Activated CD8-positive, alpha-beta memory T cell treated with anti-CD3 and anti-CD28 coated beads, Interleukin-2, amount 50 U/mL, for 1 hour (primary cell): ENCODE data around the gene IFNL3.
"Not testable (repeated sequence)": the region's sequence is repeated elsewhere in the genome, so short reads cannot be mapped to it uniquely, and the experiment has no call there.

Experiments used
- DNase-seq: peaks from one replicate; pipeline ENCODE4 v3.0.0-alpha.2; 2020; ENCODE audit errors: extremely low read depth

Gene IFNL3

GRCh38 chr19:39218230-39219007, 26.4 kb downstream of the IFNL3 start:
- DNase-seq = no peak

GRCh38 chr19:39217094-39217493, 27.7 kb downstream of the IFNL3 start:
- DNase-seq = no peak

- not testable (repeated sequence) for DNase-seq
Observed at GRCh38 chr19:39215323-39215722, 29.5 kb downstream of the IFNL3 start.

GRCh38 chr19:39212375-39212742, 32.4 kb downstream of the IFNL3 start:
- DNase-seq = no peak

- DNase-seq = no peak
Observed at GRCh38 chr19:39211731-39212374, 33.0 kb downstream of the IFNL3 start.

- no peak for DNase-seq
Observed at GRCh38 chr19:39209196-39209595, 35.6 kb downstream of the IFNL3 start.

GRCh38 chr19:39208175-39208795, 36.5 kb downstream of the IFNL3 start:
- DNase-seq = no peak

- DNase-seq = no peak
Observed at GRCh38 chr19:39207293-39207836, 37.4 kb downstream of the IFNL3 start.

GRCh38 chr19:39206122-39206521, 38.7 kb downstream of the IFNL3 start:
- no peak for DNase-seq

GRCh38 chr19:39205449-39205764, 39.4 kb downstream of the IFNL3 start:
- DNase-seq = no peak

GRCh38 chr19:39203372-39204341, 41.1 kb downstream of the IFNL3 start, which contains the start of gene SYCN:
Gene SYCN (minus strand): TSS chr19:39204263. CDS start chr19:39204254, 9 bp downstream.
- no peak for DNase-seq

GRCh38 chr19:39202998-39203355, 41.8 kb downstream of the IFNL3 start:
- DNase-seq = no peak

- no peak for DNase-seq
Observed at GRCh38 chr19:39200803-39201115, 44.0 kb downstream of the IFNL3 start.

GRCh38 chr19:39200066-39200802, 44.6 kb downstream of the IFNL3 start:
- DNase-seq = no peak

GRCh38 chr19:39199025-39199424, 45.8 kb downstream of the IFNL3 start:
- DNase-seq = no peak

- no peak for DNase-seq
Observed at GRCh38 chr19:39197808-39198207, 47.0 kb downstream of the IFNL3 start.

GRCh38 chr19:39196860-39197562, 47.8 kb downstream of the IFNL3 start, which contains the start of gene NCCRP1:
Gene NCCRP1 (plus strand): TSS chr19:39196964. CDS start chr19:39196983, 19 bp downstream.
- no peak for DNase-seq

- no peak for DNase-seq
Observed at GRCh38 chr19:39196320-39196719, 48.5 kb downstream of the IFNL3 start.

GRCh38 chr19:39195755-39196154, 49.1 kb downstream of the IFNL3 start:
- no peak for DNase-seq

GRCh38 chr19:39194832-39195542, 49.8 kb downstream of the IFNL3 start:
- no peak for DNase-seq
